Activated T-cell treated with anti-CD3 and anti-CD28 coated beads, Interleukin-2, amount 50 U/mL, for 1 hour (primary cell): Measurements from ENCODE around the gene DDX23.

Experiments
- DNase-seq: peaks from one replicate; pipeline ENCODE4 v3.0.0-alpha.2; 2020

DDX23 gene

GRCh38 chr12:48822139-48822538 lies 29.8 kb downstream of the DDX23 start:
- DNase-seq, result no peak

DNA sequence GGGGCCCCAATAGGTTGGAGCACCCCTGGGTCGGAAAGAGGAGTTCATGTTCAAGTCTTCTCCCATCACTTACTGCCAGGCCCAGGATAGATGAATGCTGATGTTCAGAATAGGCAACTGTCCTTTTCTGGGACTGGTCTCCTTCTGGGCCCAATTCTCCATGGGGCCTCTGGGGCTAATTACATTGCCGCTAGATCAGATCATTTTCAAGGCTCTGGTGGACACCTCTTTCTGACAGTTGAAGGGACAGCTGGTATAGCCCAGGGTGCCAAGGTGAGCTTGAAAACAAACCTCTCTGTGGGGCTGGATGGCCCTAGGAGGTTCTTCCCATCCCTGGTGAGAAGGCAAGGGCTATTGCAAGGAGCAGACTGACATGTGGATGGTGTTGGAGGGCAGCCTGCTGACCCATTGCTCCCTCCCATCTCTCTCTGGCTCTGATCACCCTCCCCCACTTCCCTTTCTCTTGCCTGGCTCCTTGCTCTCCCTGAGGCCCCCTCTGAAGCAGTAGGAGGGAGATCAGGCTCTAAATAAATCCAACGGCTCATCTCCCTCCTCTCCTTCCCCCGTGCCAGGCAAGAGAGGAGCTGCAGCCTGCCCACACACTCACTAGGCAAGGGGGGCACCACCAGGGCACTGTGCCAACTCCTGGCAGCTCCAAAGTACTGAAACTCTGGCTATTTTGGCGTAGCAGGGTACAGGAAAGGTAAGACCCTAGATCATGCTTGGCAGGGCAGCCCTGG lies 31.8 kb downstream of the DDX23 start:
- no peak for DNase-seq

- no peak for DNase-seq
Observed at GRCh38 chr12:48818831-48819590, 33.0 kb downstream of the DDX23 start.

GRCh38 chr12:48817873-48818830 lies 33.8 kb downstream of the DDX23 start, which contains the start of gene CACNB3:
Gene CACNB3, plus strand, starts transcription at chr12:48818496. Its CDS starts 434 bp downstream, at chr12:48818930.
- DNase-seq, result peak; percentile 82

GRCh38 chr12:48816143-48816854 lies 35.7 kb downstream of the DDX23 start:
- no peak for DNase-seq

DNA sequence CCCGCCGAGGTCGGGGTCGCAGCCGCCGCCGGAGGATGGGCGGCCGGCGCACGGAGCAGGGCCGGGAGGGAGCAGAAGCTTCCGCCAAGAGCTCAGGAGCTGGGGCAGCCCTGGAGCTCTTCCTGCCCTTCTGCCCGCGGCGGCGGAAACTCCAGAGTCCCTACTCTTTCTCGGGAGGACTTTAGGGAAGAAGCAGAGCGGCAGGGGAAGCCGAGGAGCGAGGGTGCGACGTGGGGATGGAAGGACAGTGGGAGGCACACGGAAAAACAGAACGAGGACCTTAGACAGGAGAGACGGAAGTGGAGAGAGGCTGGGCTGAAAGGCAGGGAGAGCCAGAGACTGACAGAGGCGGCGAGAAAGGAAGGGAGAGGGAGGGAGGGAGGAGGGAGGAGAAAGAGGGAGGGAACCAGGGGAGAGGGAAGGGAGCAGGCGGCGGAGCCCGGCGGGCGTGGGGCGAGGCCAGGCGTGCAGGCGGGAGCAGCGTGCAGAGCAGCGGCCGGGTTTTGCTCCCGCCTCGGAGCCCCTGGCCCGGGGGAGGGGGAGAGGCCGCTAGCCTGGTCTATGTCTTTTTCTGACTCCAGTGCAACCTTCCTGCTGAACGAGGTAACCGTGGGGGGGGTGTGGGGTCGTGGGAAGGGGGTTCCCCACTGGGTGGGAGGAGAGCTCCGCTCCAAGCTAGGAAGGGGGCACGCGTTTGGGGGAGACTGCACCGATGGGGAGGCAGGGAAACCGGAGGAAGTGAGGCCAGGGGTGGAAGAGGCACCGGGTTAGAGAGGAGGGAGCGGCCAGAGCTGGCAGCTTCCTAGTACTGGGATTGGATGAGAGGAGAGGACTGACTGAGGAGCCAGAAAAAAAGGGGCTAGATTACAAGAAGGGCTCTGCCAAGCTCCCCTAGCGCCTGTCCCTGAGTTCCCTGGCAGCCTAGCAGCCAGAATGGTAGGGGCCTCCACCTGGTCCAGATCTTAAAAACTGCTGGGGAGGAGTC lies 36.5 kb downstream of the DDX23 start:
- peak; percentile 35 for DNase-seq

- peak; percentile 80 for DNase-seq
Observed at GRCh38 chr12:48814262-48815125, 37.5 kb downstream of the DDX23 start.

GRCh38 chr12:48813465-48814261 lies 38.3 kb downstream of the DDX23 start:
- no peak for DNase-seq

- no peak for DNase-seq
Observed at GRCh38 chr12:48812389-48812788, 39.6 kb downstream of the DDX23 start.

DNA sequence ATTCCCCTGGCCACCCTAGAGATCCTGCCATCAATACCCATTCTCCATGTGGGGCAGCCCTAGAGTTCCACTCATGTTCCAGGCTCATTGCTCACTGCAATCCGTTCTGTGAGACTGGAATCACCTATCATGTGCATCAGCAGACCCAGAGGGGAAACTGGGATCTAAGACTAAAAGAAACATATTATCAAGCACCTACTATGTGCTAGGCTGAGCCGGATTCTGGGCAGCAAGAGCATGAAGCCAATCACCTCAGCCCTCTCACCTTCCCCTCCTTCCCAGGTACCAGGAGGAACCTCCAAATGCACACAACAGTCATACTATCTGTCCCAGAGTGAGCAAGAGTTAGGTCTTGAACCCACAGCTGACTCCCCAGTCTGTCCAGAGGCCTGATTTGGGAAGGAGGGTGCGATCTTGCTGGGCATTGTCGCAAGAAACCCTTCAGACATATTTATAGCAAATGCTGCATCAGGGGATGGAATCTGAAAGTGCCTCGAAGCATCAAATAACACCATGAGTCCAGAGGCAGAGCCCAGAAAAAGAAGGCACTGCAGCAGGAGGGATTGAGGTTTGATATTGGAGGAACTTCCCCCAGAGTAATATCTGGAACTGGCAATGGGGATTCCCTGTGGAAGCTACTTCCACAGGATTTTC lies 40.4 kb downstream of the DDX23 start:
- DNase-seq, result no peak

GRCh38 chr12:48810903-48811431 lies 41.0 kb downstream of the DDX23 start:
- no peak for DNase-seq

DNA sequence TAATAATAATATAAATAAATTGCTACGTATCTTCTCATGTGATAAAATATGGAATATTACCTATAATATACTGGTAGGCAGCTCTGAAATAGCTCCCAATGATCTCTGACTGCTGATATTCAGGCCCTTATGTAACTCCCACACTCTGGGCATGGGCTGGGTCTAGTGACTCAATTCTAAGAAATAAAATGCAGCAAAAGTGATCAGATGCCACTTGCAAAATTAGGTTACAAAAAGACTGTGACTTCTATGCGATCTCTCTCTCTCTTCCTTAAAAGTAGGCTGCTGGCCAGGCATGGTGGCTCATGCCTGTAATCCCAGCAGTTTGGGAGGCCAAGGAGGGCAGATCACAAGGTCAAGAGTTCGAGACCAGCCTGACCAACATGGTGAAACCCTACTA lies 44.0 kb downstream of the DDX23 start:
- no peak for DNase-seq

GRCh38 chr12:48803675-48804074 lies 48.3 kb downstream of the DDX23 start:
- DNase-seq, result no peak

DNA sequence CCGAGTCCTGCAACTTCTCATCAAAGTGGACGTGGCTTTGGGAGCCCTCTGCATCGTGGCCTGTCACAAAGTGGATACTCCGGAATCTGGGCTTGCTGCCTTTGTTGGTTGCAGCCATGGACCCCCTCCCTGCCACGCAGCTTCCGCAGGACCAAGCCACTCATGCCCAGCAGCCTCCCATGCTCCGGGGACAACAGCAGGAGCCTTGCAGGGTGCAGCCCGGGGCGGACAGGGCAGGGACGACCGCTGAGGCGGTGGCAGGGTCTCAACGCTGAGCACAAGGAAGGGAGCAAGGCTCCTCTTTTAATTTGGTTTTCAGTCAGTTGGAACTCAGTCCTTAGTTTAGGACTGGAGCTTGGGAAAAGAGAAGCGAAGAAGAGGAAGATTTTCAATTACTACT lies 51.0 kb downstream of the DDX23 start:
- no peak for DNase-seq

DNA sequence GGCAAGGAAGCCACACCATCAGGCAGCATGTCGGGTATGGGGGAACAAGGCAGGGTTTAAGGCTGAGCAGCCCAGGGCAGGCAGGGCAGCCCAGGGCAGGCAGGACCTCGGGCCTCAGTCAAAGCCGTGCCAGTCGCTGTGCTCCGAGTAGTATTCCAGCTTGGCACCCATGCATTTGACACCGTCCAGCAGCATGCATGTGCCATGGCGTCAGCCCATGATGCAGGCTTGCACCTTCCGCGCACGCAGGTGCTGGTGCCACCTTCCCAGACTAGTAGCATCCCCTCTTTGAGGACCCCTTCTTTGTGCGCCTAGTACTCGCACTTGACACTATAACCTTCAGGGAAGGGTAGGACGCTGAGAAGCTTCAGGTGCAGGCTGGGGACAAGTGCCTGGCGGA lies 51.5 kb downstream of the DDX23 start:
- no peak for DNase-seq

- no peak for DNase-seq
Observed at GRCh38 chr12:48796976-48797375, 55.0 kb downstream of the DDX23 start.

DNA sequence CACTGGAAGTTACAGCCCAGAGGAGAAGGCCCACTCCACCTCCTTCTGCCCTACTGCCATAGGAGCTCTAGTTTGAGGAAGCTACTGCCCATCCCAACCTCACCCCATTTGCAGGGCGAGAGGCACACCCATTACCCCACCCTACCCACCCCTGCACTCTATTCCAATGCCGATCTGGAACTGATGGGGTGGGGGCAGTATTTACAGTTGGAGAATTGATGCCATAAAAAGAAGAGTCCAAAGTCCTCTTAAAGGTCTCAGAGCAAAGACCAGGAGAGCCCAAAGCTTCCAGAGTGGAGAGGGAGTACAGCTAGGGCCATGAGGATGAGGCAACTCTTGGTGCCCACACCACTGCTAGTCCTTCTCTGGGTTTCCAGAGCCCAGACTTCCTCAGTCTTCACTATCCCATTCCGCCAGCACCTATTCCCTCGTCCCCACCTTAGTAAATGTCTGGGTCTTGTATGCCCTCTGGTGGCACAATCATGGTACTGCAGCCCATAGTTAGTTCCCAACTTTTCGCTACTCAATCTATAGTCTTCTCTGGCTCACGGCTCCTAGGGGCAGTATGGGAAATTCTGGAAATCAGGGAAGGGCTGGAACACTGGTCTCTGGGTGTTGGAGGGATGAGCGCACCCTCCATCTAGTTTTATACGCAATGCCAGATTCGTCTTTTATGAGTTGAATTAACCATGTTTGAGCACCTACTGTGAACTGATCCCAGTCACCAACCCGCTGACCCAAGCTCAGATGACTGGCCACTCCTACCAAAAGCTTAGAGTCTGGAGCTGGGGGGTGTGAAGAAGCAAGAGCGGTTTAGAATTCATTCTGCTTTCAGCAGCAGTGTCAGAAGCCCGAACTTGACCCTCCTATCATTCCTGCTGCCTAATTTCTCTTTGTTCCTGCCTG lies 56.2 kb downstream of the DDX23 start:
- peak; percentile 55 for DNase-seq
